HepG2 (cell line): ENCODE results near the gene RPL39. TPM values are rescaled to one million over a fixed set of nuclear protein-coding genes. Genes with fewer than 3 reads are reported as not detected.

Source experiments
- ATAC-seq: fragments of 200-7000 bp; cut with Tn5 transposase; 3 replicates; pipeline ENCODE4 v1.9.1; 2020; ENCODE audit warnings: mild to moderate bottlenecking, moderate library complexity
- BruUV-seq: library from RNA; stranded (reverse); fragments of 400-500 nt; replicated peaks from 2 replicates; lab custom pipeline; 2021; lab: Mats Ljungman, UMichigan
- CTCF ChIA-PET: fragments of 300-600 bp; formaldehyde crosslinking; extraction: SDS; loops from one replicate; lab custom pipeline; 2021; ENCODE audit warnings: low total read pairs, inconsistent platforms, low intra/inter-chr PET ratio; lab: Yijun Ruan, JAX
- POLR2A ChIA-PET: fragments of 350-600 bp; sonication (Branson Sonifier 250); formaldehyde crosslinking; loops from one replicate; lab custom pipeline; 2020; ENCODE audit warnings: antibody characterized with exemption, inconsistent platforms; lab: Yijun Ruan, JAX
- DNase-seq: peaks from one replicate; pipeline ENCODE4 v3.0.0-alpha.2; 2015; ENCODE audit warnings: low spot score
- FAIRE-seq: peaks from 3 replicates; lab custom pipeline; 2011; peaks lifted over from hg19 to GRCh38; lab: Jason Lieb, UNC
- H2AFZ ChIP-seq: one replicate; pipeline ENCODE4 v1.6.1; 2011; ENCODE audit warnings: low read length, inconsistent platforms
- H3K27ac ChIP-seq: fragments of 300-600 bp; 3 replicates; pipeline ENCODE4 v1.8.0; 2011; ENCODE audit warnings: mixed run types, mild to moderate bottlenecking, mixed read lengths, low read length, inconsistent platforms; ENCODE audit not compliant: insufficient read depth; ENCODE audit errors: extremely low read length
- H3K27me3 ChIP-seq, 2 experiments: fragments of 200-600 bp in 1 of 2; 2 replicates in 1 of 2; 3 replicates in 1 of 2; pipeline versions ENCODE4 v1.6.0 to v1.8.0; 2011; ENCODE audit warnings: low read length in 2 of 2, mild to moderate bottlenecking in 2 of 2, moderate library complexity in 2 of 2, inconsistent platforms in 1 of 2; ENCODE audit not compliant: insufficient read depth in 2 of 2, control insufficient read depth in 1 of 2
- H3K36me3 ChIP-seq, 2 experiments: fragments of 200-600 bp in 1 of 2; replicated peaks in 1 of 2; 2 replicates in 1 of 2; 3 replicates in 1 of 2; pipeline versions ENCODE4 v1.5.1 to v1.8.0; 2011; ENCODE audit warnings: low read length in 2 of 2, inconsistent platforms in 1 of 2; ENCODE audit not compliant: insufficient read depth in 2 of 2, control insufficient read depth in 1 of 2
- H3K4me1 ChIP-seq: 2 replicates; pipeline ENCODE4 v1.5.1; 2012; ENCODE audit warnings: low read length, inconsistent platforms; ENCODE audit not compliant: insufficient read depth
- H3K4me2 ChIP-seq: 2 replicates; pipeline ENCODE4 v1.6.0; 2011; ENCODE audit warnings: low read depth, low read length, inconsistent platforms
- H3K4me3 ChIP-seq, 3 experiments: fragments of 200-600 bp in 1 of 3; sonication (generic), shearing (Covaris generic) in 1 of 3; replicated peaks in 1 of 3; 2 replicates each; pipeline ENCODE4 v1.5.1; 2011 to 2016; ENCODE audit warnings: low read length in 3 of 3, inconsistent platforms in 2 of 3, low read depth in 2 of 3, mild to moderate bottlenecking in 2 of 3, control low read depth in 1 of 3, mixed read lengths in 1 of 3; ENCODE audit not compliant: insufficient read depth in 1 of 3
- H3K79me2 ChIP-seq: one replicate; pipeline ENCODE4 v1.6.1; 2011; ENCODE audit warnings: low read length, inconsistent platforms; ENCODE audit not compliant: insufficient read depth
- H3K9ac ChIP-seq: 2 replicates; pipeline ENCODE4 v1.6.0; 2011; ENCODE audit warnings: mild to moderate bottlenecking, low read depth, low read length, inconsistent platforms; ENCODE audit not compliant: insufficient read depth
- H3K9me3 ChIP-seq: 2 replicates; pipeline ENCODE4 v1.5.1; 2012; ENCODE audit warnings: mild to moderate bottlenecking, low read length
- H4K20me1 ChIP-seq: 2 replicates; pipeline ENCODE4 v1.6.0; 2011; ENCODE audit warnings: inconsistent platforms, mild to moderate bottlenecking, low read length, moderate library complexity; ENCODE audit not compliant: insufficient read depth
- KIAA2018 ChIP-seq: sonication (generic); formaldehyde crosslinking; IDR thresholded peaks from 2 replicates; pipeline ENCODE4 v1.5.0; 2020; ENCODE audit warnings: mild to moderate bottlenecking, missing genetic modification reagents, borderline replicate concordance
- ONECUT2 ChIP-seq: sonication (generic); formaldehyde crosslinking; IDR thresholded peaks from 2 replicates; pipeline ENCODE4 v1.4.0; 2020; ENCODE audit warnings: missing genetic modification reagents
- RFXANK ChIP-seq: IDR thresholded peaks from 2 replicates; pipeline ENCODE4 v1.6.1; 2016
- TSC22D2 ChIP-seq: sonication (generic); formaldehyde crosslinking; IDR thresholded peaks from 2 replicates; pipeline ENCODE4 v1.5.1; 2020; ENCODE audit warnings: missing genetic modification reagents, mild to moderate bottlenecking, borderline replicate concordance
- ZNF142 ChIP-seq: sonication (generic); formaldehyde crosslinking; IDR thresholded peaks from 2 replicates; pipeline ENCODE4 v1.4.0; 2020; ENCODE audit warnings: missing genetic modification reagents
- ZNF562 ChIP-seq: sonication (generic); formaldehyde crosslinking; IDR thresholded peaks from 2 replicates; pipeline ENCODE4 v1.8.0; 2022; ENCODE audit warnings: missing genetic modification reagents, borderline replicate concordance
- ZSCAN9 ChIP-seq: IDR thresholded peaks from 2 replicates; pipeline ENCODE4 v1.6.1; 2016; ENCODE audit warnings: borderline replicate concordance
- WGBS: methylation state at CpG from one replicate; pipeline ENCODE4 v1.1.6; 2017; ENCODE audit warnings: low lambda C conversion rate; 5-methylcytosine and 5-hydroxymethylcytosine counted together
- in situ Hi-C: cut with HindIII; loops from 2 replicates; pipeline ENCODE4 v1.10.0; 2017; ENCODE audit warnings: low pct_unique_long_range_greater_than_20kb; ENCODE audit not compliant: extremely low pct_ligation_motif_present
- intact Hi-C: fragments of 100-400 bp; cut with micrococcal nuclease; formaldehyde crosslinking; loops from one replicate; pipeline ENCODE4 v1.10.0; 2022; ENCODE audit not compliant: unreplicated experiment
- polyA plus RNA-seq, 8 experiments: library from polyadenylated mRNA; depleted of rRNA in 3 of 8; stranded (reverse) in 7 of 8; unstranded in 1 of 8; fragments of >200 nt; fragmentation: Illumina TruSeq in 4 of 8; extraction: Trizol in 4 of 8; gene quantifications; 2 replicates each; pipeline versions ENCODE4 v1.2.1 to v1.2.3, GENCODE V29; 2011 to 2016; ENCODE audit warnings: low read depth in 4 of 8, missing spikeins in 1 of 8, mixed read lengths in 1 of 8; ENCODE audit not compliant: insufficient read depth in 1 of 8
- total RNA-seq, 5 experiments: library from RNA; depleted of rRNA; stranded (reverse); fragments of >200 nt; fragmentation: Illumina TruSeq; extraction: Trizol; gene quantifications; 2 replicates each; pipeline ENCODE4 v1.2.3, GENCODE V29; 2016; ENCODE audit warnings: low read depth in 1 of 5

The RPL39 gene
- total and polyA plus RNA-seq, 2 of the 13 experiments (the other 11 are each of a cell fraction or from before 2014, with no cell fraction given) = 2,312 to 3,547 TPM

GRCh38 chrX:119791437-119792231, at the start of gene RPL39 (continued):
- TF ChIP-seq ZNF142 (CRISPR knock-in tag) (no peak), TSC22D2 (no peak)

- DNase-seq (no peak), FAIRE-seq (no peak), ATAC-seq (no peak)
- BruUV-seq = no TSS peak
- ChIA-PET POLR2A (no interaction called here), CTCF (no interaction called here)
- Histone ChIP-seq H3K4me2 (no peak overlapping the region), H3K27me3 (no peaks in the 10 kb centered on the region), H3K27ac (no peak overlapping the region), H3K9me3 (no peaks in the 10 kb centered on the region), H3K4me1 (no peaks in the 10 kb centered on the region), H4K20me1 (no peaks in the 10 kb centered on the region), H3K79me2 (no peaks in the 10 kb centered on the region), H3K36me3 (peaks cover 1 to 7% of the 10 kb centered on the region in 2 experiments; a peak in 1 of 5 replicates), H3K9ac (no peak overlapping the region), H2AFZ (no peak overlapping the region), H3K4me3 (no peak overlapping the region)
- intact Hi-C loops = no loop called here
- in situ Hi-C loops = no loop called here
- WGBS = 87% methylated on average over 3 of the region's 3 CpGs
- TF ChIP-seq ZSCAN9 (CRISPR knock-in tag) (no peak), RFXANK (no peak), ONECUT2 (CRISPR knock-in tag) (no peak), KIAA2018 (CRISPR knock-in tag) (no peak), ZNF562 (CRISPR knock-in tag) (no peak)
Observed at GRCh38 chrX:119833905-119834304, 42.5 kb upstream of the RPL39 start.
